ENCODE data around the gene TMOD2. TPM values are rescaled to one million over a fixed set of nuclear protein-coding genes. Genes with fewer than 3 reads are reported as not detected.
A peak's percentile ranks its signal among the peaks of the same experiment; 100 is the strongest.

TMOD2 gene
- total RNA-seq, 6 donors from 2014 or later: 5.6 to 13.8 (median 10.9) TPM

GRCh38 chr15:51736069-51736468, 15.3 kb upstream of the TMOD2 start:
- DNase-seq (no peak), ATAC-seq (ENCODE audit: low FRiP score in 2 of 2) (no peak)
- peaks cover 29 to 44% (median 35%) of the 10 kb centered on the region in 4 donors for H3K4me1 ChIP-seq
- H3K27ac ChIP-seq: peak overlapping the region; percentile 52 to 96 (median 86)
- H3K27me3 ChIP-seq: no peaks in the 10 kb centered on the region
- no peak for TF ChIP-seq POLR2AphosphoS5 (IDR thresholded peaks at IDR 0.05)
- TF ChIP-seq CTCF (IDR thresholded peaks at IDR 0.05): no peak
- TF ChIP-seq POLR2A (IDR thresholded peaks at IDR 0.05): no peak
- TF ChIP-seq EP300 (IDR thresholded peaks at IDR 0.05): no peak
- H3K36me3 ChIP-seq: no peaks in the 10 kb centered on the region
- peak overlapping the region in 2 of 4 donors; percentile 74 to 91 for H3K4me3 ChIP-seq
- WGBS, 2 donors: 44 to 45% methylated on average over 3 of the region's 3 CpGs
- no peaks in the 10 kb centered on the region for H3K9me3 ChIP-seq

- peak; percentile 46 to 93 for DNase-seq
- peak; percentile 70 to 75 for ATAC-seq (ENCODE audit: low FRiP score in 2 of 2)
Measured at GRCh38 chr15:51736751-51737521, 14.5 kb upstream of the TMOD2 start.

GRCh38 chr15:51737522-51738305, 13.7 kb upstream of the TMOD2 start, which contains the start of gene LYSMD2:
TSS of gene LYSMD2 (minus strand) at chr15:51737655. CDS start at chr15:51737622, 33 bp downstream.
- Histone ChIP-seq H3K27me3 (no peaks in the 10 kb centered on the region), H3K27ac (peak within 1 kb of the TSS; percentile 79 to 96 (median 86)), H3K9me3 (no peaks in the 10 kb centered on the region), H3K4me3 (peak within 1 kb of the TSS; percentile 73 to 91 (median 80)), H3K36me3 (no peaks in the 10 kb centered on the region), H3K4me1 (peaks cover 16 to 29% (median 21%) of the 10 kb centered on the region in 4 donors)
- ATAC-seq (ENCODE audit: low FRiP score in 2 of 2) (peak; percentile 84 to 96), DNase-seq (peak; percentile 88 to 96)
- 0 to 4% methylated on average over 5 to 17 of the region's 67 CpGs for WGBS, 2 donors
- TF ChIP-seq CTCF (IDR thresholded peaks at IDR 0.05) (no peak), POLR2A (IDR thresholded peaks at IDR 0.05) (peak in 2 of 4 donors; percentile 31 to 69), EP300 (IDR thresholded peaks at IDR 0.05) (no peak), POLR2AphosphoS5 (IDR thresholded peaks at IDR 0.05) (peak in 1 of 2 donors; percentile 60)

More at GRCh38 chr15:51736751-51737521, 14.5 kb upstream of the TMOD2 start:
- H3K4me3 ChIP-seq: peak overlapping the region; percentile 73 to 91 (median 80)
- no peaks in the 10 kb centered on the region for H3K9me3 ChIP-seq
- peaks cover 23 to 36% (median 29%) of the 10 kb centered on the region in 4 donors for H3K4me1 ChIP-seq
- peak overlapping the region; percentile 79 to 96 (median 86) for H3K27ac ChIP-seq
- TF ChIP-seq POLR2AphosphoS5 (IDR thresholded peaks at IDR 0.05) (no peak), POLR2A (IDR thresholded peaks at IDR 0.05) (no peak), CTCF (IDR thresholded peaks at IDR 0.05) (no peak), EP300 (IDR thresholded peaks at IDR 0.05) (no peak)
- WGBS, 2 donors: 2 to 5% methylated on average over 8 to 24 of the region's 69 CpGs
- no peaks in the 10 kb centered on the region for H3K36me3 ChIP-seq
- H3K27me3 ChIP-seq: no peaks in the 10 kb centered on the region

GRCh38 chr15:51738553-51738952, 12.8 kb upstream of the TMOD2 start:
- TF ChIP-seq CTCF (IDR thresholded peaks at IDR 0.05) (no peak), POLR2AphosphoS5 (IDR thresholded peaks at IDR 0.05) (no peak), EP300 (IDR thresholded peaks at IDR 0.05) (no peak), POLR2A (IDR thresholded peaks at IDR 0.05) (no peak)
- no peak for DNase-seq
- Histone ChIP-seq H3K27me3 (no peaks in the 10 kb centered on the region), H3K4me1 (peaks cover 14 to 25% (median 20%) of the 10 kb centered on the region in 4 donors), H3K9me3 (no peaks in the 10 kb centered on the region), H3K4me3 (no peak overlapping the region), H3K27ac (peak overlapping the region in 3 of 4 donors; percentile 79 to 96 (median 89)), H3K36me3 (no peaks in the 10 kb centered on the region)
- 73 to 76% methylated on average over 2 of the region's 2 CpGs for WGBS, 2 donors
- ATAC-seq (ENCODE audit: low FRiP score in 2 of 2): no peak
